ENCODE measurements around the gene SIRT1. TPM values are rescaled to one million over a fixed set of nuclear protein-coding genes. Genes with fewer than 3 reads are reported as not detected.
"Not testable (repeated sequence)": the region's sequence is repeated elsewhere in the genome, so short reads cannot be mapped to it uniquely, and the experiment has no call there.

SIRT1 gene
- total RNA-seq, 1 donor from 2014 or later: 5.5 TPM

DNA sequence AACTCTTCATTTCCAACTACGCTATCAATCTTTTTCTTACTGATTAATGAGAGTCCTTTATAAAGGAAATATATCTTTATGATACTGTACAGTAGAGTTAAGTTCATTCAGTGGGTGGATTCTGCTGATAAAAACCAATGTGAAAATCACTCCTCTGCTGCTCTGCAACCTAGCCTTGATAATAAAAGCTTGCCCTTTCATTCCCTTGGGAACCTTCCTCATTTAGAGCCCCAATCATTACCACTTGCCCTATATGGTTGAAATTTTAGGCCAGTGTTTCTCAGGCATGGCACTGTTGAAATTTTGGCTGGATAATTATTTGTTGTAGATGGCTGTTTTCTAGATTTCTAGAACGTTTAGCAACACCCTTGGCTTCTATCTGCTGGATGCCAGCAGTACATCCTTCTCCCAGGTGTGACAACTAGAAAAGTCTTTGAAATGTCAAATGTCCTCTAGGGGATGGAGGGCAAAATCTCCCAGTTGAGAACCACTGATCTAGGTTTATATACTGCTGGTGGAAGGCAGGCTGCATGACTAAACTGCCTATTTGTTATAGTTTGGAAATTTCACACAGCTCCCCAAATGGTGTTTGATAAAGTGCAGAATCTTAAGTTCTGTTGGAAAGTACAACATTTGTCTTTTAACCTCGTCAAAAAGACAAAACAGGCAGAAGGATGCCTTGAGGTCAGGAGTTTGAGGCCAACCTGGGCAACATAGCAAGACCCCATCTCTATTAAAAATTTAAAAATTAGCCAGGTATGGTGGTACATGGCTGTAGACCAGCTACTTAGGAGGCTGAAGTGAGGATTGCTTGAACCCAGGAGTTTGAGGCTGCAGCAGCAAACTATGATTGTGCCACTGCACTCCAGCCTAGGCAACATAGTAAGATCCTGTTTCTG, 8.9 kb upstream of the SIRT1 start:
- DNase-seq (ENCODE audit: low spot score): no peak
- ATAC-seq: no peak

DNA sequence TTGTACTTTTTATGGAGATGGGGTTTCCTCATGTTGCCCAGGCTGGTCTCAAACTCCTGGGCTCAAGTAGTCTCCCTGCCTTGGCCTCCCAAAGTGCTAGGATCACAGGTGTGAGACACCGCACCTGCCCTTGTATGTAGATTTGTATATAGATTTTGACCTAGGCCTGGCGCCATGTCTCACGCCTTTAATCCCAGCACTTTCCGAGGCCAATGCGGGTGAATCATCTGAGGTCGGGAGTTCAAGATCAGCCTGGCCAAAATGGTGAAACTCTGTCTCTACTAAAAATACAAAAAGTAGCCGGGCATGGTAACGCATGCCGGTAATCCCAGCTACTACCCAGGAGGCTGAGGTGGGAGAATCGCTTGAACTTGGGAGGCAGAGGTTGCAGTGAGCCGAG, 7.0 kb upstream of the SIRT1 start:
- DNase-seq (ENCODE audit: low spot score); ATAC-seq: not testable (repeated sequence)

DNA sequence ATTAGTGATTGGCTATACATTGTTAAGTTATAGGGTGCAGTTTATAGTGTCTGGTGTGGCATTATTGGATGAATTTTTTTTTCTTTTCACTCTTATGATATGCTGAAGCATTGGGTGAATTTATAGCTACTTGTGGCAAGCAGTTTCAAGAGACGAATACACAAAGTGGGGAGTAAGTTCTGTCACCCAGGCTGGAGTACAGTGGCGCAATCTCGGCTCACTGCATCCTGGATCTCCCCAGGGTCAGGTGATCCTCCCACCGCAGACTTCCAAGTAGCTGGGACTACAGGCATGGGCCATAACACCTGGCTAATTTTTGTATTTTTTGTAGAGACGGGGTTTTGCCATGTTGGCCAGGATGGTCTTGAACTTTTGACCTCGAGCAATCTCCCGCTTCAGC, 6.3 kb upstream of the SIRT1 start:
- ATAC-seq (no peak), DNase-seq (ENCODE audit: low spot score) (no peak)

DNA sequence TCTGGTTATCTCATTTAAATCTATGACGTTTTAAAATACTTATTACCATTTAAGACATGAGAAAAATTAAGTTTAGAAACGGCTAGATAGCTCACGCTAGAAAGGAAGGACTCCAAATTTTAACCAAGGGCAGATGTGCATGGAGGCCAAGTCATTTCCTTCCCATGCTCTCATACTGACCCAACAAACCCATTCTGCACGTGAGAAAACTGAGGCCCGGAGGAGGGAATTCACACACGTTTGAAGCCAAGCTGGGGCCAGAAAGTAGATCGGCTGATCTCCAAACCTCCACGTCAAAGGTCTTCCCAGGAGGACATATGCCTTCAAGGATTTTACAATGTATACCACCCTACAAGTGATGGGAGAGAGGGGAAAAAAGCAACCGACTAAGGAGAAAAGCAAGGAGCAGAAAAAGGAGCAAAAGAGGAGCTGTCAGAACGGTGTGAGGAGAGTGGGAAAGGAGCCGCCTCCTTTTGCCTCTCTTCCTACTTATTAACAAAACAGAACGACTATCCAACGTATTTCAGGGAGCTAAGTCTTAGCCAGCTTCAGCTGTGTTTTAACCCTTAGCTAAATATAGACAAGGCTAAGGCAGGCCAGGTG, 645 bp upstream of the SIRT1 start:
- DNase-seq (ENCODE audit: low spot score) (no peak), ATAC-seq (peak; percentile 30)

DNA sequence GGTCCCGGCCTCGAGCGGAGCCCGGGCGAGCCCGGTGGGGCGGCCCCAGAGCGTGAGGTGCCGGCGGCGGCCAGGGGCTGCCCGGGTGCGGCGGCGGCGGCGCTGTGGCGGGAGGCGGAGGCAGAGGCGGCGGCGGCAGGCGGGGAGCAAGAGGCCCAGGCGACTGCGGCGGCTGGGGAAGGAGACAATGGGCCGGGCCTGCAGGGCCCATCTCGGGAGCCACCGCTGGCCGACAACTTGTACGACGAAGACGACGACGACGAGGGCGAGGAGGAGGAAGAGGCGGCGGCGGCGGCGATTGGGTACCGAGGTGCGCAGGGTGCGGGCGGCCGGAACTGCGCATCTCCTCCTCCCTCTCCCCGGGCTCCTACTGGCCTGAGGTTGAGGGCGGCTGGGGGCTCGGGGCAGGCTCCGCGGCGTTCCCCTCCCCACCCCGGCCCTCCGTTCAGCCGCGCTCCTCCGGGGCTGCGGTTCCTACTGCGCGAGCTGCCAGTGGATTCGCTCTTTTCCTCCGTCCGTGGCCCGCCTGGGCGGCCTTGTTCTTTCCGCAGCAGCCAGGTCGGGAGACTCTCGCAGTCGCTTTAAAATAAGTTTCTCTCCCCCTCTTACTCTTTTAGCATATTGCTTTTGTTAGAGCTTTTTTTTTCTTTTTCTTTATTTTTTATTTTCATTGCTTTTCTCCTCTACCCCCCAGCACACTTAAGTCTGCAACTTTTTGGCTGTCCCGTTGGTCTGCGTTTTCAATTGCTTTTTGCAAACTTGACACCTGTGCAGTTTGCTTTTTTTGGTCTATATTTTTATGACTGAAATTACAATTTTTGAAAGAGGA, 600 bp downstream of the SIRT1 start:
- peak; percentile 83 for DNase-seq (ENCODE audit: low spot score)

DNA sequence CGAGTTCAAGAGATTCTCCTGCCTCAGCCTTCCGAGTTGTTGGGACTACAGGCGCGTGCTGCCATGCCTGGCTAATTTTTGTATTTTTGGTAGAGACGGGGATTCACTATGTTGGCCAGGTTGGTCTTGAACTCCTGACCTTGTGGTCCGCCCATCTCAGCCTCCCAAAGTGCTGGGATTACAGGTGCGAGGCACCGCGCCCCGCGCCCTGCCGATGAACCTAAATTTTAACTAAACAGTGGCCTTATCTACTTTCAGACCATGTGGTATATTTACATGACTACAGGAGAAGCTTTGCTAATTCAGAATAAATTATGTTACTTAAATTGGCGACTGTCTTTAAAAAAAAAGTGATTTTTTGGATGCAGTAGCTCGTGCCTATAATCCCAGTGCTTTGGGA, 9.2 kb downstream of the SIRT1 start:
- no peak for DNase-seq (ENCODE audit: low spot score)
- no peak for ATAC-seq

More for the DNA sequence above, 600 bp downstream of the SIRT1 start:
- ATAC-seq: peak; percentile 73

DNA sequence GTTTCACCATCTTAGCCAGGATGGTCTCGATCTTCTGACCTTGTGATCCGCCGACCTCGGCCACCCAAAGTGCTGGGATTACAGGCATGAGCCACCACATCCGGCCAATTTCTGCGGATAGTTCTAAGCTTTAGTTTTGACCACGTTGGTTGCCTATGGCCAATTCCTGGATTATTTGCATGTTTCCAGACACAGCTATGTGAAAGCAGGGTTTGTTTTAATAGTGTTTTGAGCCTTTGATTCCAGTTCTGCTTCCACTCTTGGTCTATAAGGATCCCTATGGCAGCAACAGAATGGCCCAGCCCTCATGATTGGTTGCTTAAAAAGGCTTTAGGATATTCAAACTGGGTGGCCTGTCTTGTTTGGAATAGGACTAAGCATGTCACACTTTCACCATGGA, 19.1 kb downstream of the SIRT1 start:
- DNase-seq (ENCODE audit: low spot score): no peak
- ATAC-seq: no peak

DNA sequence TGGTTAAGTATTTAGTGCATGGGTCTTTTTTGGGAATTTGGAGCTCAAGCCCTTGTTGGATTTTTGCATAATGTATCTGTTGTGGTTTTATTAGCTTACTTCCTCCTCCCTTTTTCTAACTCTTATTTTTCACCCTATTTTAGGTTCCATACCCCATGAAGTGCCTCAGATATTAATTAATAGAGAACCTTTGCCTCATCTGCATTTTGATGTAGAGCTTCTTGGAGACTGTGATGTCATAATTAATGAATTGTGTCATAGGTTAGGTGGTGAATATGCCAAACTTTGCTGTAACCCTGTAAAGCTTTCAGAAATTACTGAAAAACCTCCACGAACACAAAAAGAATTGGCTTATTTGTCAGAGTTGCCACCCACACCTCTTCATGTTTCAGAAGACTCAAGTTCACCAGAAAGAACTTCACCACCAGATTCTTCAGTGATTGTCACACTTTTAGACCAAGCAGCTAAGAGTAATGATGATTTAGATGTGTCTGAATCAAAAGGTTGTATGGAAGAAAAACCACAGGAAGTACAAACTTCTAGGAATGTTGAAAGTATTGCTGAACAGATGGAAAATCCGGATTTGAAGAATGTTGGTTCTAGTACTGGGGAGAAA, 28.0 kb downstream of the SIRT1 start:
- no peak for ATAC-seq
- DNase-seq (ENCODE audit: low spot score): no peak

DNA sequence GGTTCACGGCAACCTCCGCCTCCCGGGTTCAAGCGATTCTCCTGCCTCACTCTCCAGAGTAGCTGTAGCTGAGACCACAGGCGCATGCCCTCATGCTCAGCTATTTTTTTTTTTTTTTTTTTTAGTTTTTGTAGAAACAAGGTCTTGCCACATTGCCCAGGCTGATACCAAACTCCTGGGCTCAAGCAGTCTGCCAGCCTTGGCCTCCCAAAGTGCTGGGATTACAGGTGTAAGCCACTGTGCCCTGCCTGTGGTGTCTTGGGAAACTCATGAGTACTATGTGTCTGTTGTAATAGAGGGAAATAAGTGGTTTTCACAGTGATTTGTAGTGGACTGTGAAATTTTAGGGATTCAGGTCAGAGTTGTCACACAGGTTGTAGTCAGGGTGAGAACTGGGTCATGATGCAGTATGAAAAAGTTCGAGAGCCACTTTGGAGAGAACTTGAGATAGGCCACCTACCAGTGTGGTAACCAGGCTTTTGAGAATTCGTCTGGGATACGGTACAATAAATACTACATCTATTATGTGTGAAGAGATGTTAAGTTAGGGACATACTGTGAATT, 30.4 kb downstream of the SIRT1 start:
- DNase-seq (ENCODE audit: low spot score) (no peak), ATAC-seq (no peak)

DNA sequence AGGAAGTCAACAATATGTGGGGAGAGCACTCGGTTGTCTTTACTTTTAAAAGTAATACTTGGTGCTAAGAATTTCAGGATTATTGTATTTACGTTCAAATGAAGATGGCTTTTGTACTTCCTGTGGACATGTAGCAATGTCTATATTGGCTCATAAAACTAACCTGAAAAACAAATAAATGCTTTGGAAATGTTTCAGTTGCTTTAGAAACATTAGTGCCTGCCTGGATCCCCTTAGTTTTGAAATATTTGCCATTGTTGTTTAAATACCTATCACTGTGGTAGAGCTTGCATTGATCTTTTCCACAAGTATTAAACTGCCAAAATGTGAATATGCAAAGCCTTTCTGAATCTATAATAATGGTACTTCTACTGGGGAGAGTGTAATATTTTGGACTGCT, 32.7 kb downstream of the SIRT1 start:
- ATAC-seq (peak; percentile 65), DNase-seq (ENCODE audit: low spot score) (no peak)

DNA sequence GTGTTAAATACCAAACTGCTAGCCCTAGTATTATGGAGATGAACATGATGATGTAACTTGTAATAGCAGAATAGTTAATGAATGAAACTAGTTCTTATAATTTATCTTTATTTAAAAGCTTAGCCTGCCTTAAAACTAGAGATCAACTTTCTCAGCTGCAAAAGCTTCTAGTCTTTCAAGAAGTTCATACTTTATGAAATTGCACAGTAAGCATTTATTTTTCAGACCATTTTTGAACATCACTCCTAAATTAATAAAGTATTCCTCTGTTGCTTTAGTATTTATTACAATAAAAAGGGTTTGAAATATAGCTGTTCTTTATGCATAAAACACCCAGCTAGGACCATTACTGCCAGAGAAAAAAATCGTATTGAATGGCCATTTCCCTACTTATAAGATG, 33.2 kb downstream of the SIRT1 start:
- no peak for ATAC-seq
- DNase-seq (ENCODE audit: low spot score): no peak

DNA sequence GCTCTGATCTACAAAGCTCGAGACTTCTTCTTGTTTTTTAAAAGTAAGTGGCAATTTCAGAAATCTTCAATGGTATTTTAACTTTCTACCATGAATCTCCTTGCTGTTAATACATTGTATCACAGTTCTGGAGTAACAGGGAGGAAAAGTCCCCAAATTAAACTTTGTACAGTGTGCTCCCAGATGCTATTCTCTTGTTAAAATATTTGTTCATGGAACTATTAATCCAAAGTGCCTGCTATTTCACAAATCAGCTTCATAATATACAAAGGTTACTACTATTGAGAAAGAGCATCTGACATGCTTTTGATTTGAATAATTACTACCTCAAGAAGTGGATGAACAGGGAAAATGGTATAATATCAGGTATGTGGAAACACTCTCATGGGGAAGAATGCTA, 36.6 kb downstream of the SIRT1 start:
- ATAC-seq (peak; percentile 84), DNase-seq (ENCODE audit: low spot score) (no peak)

DNA sequence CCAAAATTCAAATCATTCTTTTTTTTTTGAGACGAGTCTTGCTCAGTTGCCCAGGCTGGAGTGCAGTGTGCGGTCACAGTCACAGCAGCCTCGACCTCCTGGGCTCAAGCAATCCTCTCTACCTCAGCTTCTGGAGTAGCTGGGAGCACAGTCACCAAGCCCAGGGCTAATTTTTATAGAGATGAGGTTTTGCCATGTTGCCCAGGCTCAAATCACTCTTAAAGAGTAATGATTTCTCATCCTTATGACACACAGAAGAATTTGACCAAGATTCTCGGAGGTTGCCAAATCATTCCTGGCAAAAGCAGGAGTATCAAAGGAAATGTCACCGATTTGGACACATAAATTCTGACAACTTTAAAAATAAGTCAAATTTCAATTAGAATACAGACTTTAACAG, 39.1 kb downstream of the SIRT1 start:
- DNase-seq (ENCODE audit: low spot score) (no peak), ATAC-seq (no peak)

DNA sequence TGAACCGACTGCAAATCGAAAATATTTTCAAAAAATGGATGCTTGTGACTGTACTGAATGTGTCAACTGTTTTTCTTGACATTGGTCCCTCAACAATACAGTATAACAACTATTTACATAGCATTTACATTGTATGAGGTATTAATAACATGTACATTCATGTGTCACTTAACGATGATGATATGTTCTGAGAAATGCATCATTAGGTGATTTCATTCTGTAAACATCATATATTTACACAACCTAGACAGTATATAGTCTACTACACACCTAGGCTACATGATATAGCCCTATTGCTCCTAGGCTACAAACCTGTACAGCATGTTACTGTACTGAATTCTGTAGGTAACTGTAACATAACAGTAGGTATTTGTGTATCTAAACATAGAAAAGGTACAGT, 39.7 kb downstream of the SIRT1 start:
- no peak for ATAC-seq
- DNase-seq (ENCODE audit: low spot score): no peak

DNA sequence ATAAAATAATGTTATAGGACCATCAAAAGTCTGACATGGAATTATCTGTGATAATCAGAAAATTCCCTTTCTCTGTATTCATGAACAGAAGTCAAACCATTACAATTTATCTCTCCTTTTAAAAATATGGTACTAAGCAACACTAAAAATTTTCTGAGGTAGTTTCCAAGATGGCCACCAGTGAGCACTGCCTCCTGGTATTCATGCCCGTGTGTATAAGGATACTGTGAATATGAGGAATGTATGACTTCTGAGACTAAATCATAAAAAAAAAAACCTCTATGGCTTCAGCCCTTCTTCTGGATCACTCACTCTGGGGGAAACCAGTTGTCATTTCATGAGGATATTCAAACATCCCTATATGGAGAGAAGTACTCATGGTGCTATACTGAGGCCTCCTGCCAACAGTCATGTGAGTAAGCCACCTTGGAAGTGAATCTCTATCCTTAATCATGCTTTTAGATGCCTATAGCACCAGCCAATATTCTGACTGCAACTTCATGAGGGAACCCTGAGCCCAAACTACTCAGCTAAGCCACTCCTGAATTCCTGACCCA, 41.1 kb downstream of the SIRT1 start:
- no peak for ATAC-seq
- DNase-seq (ENCODE audit: low spot score): no peak

DNA sequence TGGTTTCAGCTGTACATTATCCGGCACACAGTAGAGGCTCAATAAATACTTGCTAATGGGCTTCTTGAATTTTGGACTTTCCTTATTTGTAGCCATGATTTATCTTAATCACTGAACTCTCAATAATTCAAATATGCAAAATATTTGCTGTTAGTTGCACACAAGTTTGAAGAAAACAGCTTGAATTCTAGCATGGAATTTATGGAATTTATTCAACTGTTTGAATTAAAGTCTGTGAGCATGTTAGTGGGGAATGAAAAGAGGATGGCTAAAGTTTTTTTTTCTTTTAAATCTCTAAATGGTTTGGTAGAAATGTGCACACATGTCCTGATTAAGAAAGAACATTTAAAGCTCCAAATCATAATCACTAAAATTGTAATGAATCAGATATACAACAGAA, 42.5 kb downstream of the SIRT1 start:
- ATAC-seq (no peak), DNase-seq (ENCODE audit: low spot score) (no peak)

DNA sequence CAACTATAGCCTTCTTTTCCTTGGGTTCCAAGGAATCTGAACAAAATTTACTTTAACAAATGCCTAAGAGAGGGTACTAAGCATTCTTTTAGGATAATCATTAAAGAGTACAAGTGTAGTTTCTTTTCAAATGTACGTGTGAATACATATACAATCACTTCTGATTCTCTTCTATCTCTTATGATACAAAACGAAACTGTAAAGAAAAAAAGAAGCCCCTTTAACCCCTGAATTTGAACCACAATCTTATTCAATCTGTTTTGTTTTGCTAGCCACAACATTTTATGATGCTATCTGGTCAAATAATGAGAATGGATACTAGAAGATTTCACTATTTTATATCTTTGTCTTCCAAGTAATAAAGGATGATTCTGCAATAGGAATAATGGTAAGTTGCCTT, 48.7 kb downstream of the SIRT1 start:
- ATAC-seq: no peak
- DNase-seq (ENCODE audit: low spot score): no peak

DNA sequence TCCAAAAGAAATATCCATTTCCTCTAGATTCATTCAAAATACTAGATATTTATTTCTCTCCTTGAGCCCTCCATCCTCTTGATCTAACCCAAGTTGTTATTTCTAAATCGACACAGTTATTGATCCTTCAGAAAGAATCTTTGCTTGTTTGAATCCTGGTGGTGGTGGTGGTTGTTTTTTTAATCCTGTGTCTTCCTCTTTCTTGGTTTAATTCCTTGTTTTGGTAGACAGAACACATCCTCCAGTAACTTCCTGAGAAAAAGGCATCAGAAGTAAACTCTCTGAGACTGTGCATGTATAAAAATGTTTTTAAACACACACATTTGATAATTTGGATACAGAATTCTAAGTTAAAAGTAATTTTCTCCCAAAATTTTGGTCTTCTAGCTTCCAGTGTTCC, 49.9 kb downstream of the SIRT1 start:
- ATAC-seq: no peak
- no peak for DNase-seq (ENCODE audit: low spot score)

DNA sequence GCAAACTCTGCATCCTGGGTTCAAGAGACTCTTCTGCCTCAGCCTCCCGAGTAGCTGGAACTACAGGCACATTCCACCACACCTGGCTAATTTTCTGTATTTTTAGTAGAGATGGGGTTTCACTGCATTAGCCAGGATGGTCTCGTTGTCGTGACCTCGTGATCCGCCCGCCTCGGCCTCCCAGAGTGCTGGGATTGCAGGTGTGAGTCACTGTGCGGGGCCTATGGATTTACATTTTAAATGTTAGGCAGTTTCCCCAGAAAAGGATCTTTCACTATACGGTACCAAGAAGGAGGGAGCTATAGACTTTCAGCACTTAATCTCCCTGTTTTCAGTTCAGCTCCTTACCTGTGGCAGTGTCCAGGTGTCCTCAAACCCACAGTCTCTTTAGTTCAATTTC, 50.8 kb downstream of the SIRT1 start:
- ATAC-seq: no peak
- DNase-seq (ENCODE audit: low spot score): no peak

DNA sequence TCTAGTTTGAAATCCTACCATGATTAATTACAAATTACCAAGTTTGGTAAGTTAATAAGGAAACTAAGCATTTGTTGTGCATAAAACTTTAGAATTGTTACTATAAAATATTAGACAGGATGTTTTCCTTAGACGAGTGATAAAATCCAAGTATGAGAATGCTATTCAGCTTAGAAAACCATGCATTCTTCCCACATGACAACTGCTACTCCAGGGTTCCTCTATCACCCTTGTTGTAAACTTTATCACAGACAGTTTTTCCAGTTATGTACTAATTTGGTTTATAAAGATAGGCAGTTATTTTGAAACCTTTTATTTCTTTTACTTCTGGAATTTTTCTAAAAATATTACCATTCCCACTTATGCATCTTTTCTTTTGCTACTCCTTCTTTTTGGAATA, 52.0 kb downstream of the SIRT1 start:
- ATAC-seq: no peak
- DNase-seq (ENCODE audit: low spot score): no peak

DNA sequence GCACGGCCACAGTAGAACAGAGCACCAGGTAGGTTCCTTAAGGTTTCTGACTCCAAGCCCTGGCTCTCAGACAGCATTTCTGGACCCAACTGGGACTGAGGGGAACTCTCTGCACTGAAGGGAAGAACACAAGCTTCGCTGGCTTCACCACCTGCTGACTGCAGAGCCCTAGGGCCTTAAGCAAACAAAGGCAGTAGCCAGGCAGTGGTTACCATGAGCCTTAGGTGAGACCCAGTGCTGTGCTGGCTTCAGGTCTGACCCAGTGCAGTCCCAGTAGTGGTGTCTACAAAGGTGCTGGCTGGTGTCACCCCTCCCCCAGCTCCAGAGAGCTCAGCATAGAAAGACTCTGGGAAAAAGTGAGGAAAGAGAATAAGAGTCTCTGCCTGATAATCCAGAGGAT, 59.5 kb downstream of the SIRT1 start:
- ATAC-seq (no peak), DNase-seq (ENCODE audit: low spot score) (no peak)

All from left lobe of liver (tissue), 2 donors.